GM18507 (cell line): ENCODE measurements around the gene ANXA1.

ENCODE experiments used
- DNase-seq: peaks from one replicate; pipeline ENCODE4 v3.0.0; 2011; ENCODE audit warnings: low read depth; ENCODE audit not compliant: insufficient read length; ENCODE audit errors: extremely low spot score
- FAIRE-seq: peaks from 2 replicates; lab custom pipeline; 2011; peaks lifted over from hg19 to GRCh38; lab: Jason Lieb, UNC

Gene ANXA1

GRCh38 chr9:73199448-73199847 is 47.8 kb downstream of the ANXA1 start:
- FAIRE-seq (no peak), DNase-seq (no peak)

GRCh38 chr9:73199886-73200285 is 48.2 kb downstream of the ANXA1 start:
- no peak for FAIRE-seq
- DNase-seq: no peak

GRCh38 chr9:73200694-73201452 is 49.2 kb downstream of the ANXA1 start:
- DNase-seq (no peak), FAIRE-seq (peak; percentile 60)

GRCh38 chr9:73202980-73203379 is 51.3 kb downstream of the ANXA1 start:
- FAIRE-seq (no peak), DNase-seq (no peak)

- no peak for DNase-seq
- no peak for FAIRE-seq
These were observed 53.3 kb downstream of the ANXA1 start for GRCh38 chr9:73204936-73205335.

- DNase-seq (no peak), FAIRE-seq (no peak)
These were observed 55.2 kb downstream of the ANXA1 start for GRCh38 chr9:73206851-73207250.

- FAIRE-seq: no peak
- no peak for DNase-seq
These were observed 59.4 kb downstream of the ANXA1 start for GRCh38 chr9:73210886-73211666.

- no peak for DNase-seq
- no peak for FAIRE-seq
These were observed 61.6 kb downstream of the ANXA1 start for GRCh38 chr9:73213300-73213699.

- FAIRE-seq (no peak), DNase-seq (no peak)
These were observed 63.6 kb downstream of the ANXA1 start for GRCh38 chr9:73215249-73215648.

GRCh38 chr9:73216100-73216499 is 64.4 kb downstream of the ANXA1 start:
- DNase-seq (no peak), FAIRE-seq (no peak)
